Left cardiac atrium (tissue), 4 donors: ENCODE data around the gene RPS10. TPM values are rescaled to one million over a fixed set of nuclear protein-coding genes. Genes with fewer than 3 reads are reported as not detected.
A peak's percentile ranks its signal among the peaks of the same experiment; 100 is the strongest.
"Not testable (repeated sequence)": the region's sequence is repeated elsewhere in the genome, so short reads cannot be mapped to it uniquely, and the experiment has no call there.

Experiments used
- ATAC-seq, 2 donors: fragments of 200-7000 bp; cut with Tn5 transposase; one replicate each; pipeline ENCODE4 v1.9.1; 2020; ENCODE audit warnings: mild to moderate bottlenecking in 2 of 2, moderate library complexity in 2 of 2
- DNase-seq: peaks from one replicate; pipeline ENCODE4 v3.0.0-alpha.2; 2020
- intact Hi-C, 2 donors: fragments of 100-400 bp; cut with DNase I; formaldehyde crosslinking; loops; one replicate each; pipeline versions ENCODE4 v1.14.1 to v1.15.1; 2022 to 2023
- total RNA-seq, 2 donors: library from RNA; stranded (reverse); fragmentation: NEBNext Ultra II Directional; extraction: Animal tissue kit (Norgen Biotek cat#: 25700); gene quantifications; one replicate each; pipeline ENCODE4 v1.2.1, GENCODE V29; 2021
- donor health status: DM: no; HTN: yes; CAD: no.
- donor health status: DM: no; HTN: yes; CAD: no; lungs with severe emphysema.
- donor health status: DM: yes; HTN: yes; CAD: no.
- donor health status: Dilated cardiomyopathy.

RPS10 gene
- total RNA-seq, 2 donors from 2014 or later: 746 to 770 TPM

GRCh38 chr6:34412016-34412415 lies 13.9 kb downstream of the RPS10 start:
- no peak for ATAC-seq
- intact Hi-C loops: no loop called here
- no peak for DNase-seq

GRCh38 chr6:34407915-34408314 lies 18.0 kb downstream of the RPS10 start:
- intact Hi-C loops, ATAC-seq, DNase-seq: not testable (repeated sequence)

- intact Hi-C loops: no loop called here
- DNase-seq (no peak), ATAC-seq (no peak)
Measured at GRCh38 chr6:34396518-34396917, 29.4 kb downstream of the RPS10 start.

GRCh38 chr6:34393966-34394305 lies 31.9 kb downstream of the RPS10 start:
- intact Hi-C loops: loop anchor here in 1 of 2 donors (2.0 to 5.0 kb wide), 3 partner anchors 52 to 145 kb away; partner anchors contain the start of gene SMIM29
- DNase-seq (no peak), ATAC-seq (no peak)

- intact Hi-C loops: loop anchor here in 1 of 2 donors (2.0 to 5.0 kb wide), 3 partner anchors 51 to 145 kb away; partner anchors contain the start of gene SMIM29
- ATAC-seq (no peak), DNase-seq (no peak)
Measured at GRCh38 chr6:34393191-34393965, 32.5 kb downstream of the RPS10 start.

- DNase-seq (peak; percentile 96), ATAC-seq (peak; percentile 91 to 93)
- intact Hi-C loops: loop anchor here in 1 of 2 donors (2.0 to 5.0 kb wide), 3 partner anchors 50 to 144 kb away; partner anchors contain the start of gene SMIM29
Measured at GRCh38 chr6:34392497-34393190, 33.2 kb downstream of the RPS10 start, which contains the start of gene NUDT3. Gene NUDT3 (minus strand): TSS chr6:34392669. CDS start chr6:34392362, 307 bp downstream.

- ATAC-seq (peak; percentile 62 to 68), DNase-seq (peak; percentile 68)
- intact Hi-C loops: loop anchor here in 1 of 2 donors (2.0 to 5.0 kb wide), 3 partner anchors 50 to 143 kb away; partner anchors contain the start of gene SMIM29
Measured at GRCh38 chr6:34391786-34392496, 33.9 kb downstream of the RPS10 start.

- ATAC-seq (no peak), DNase-seq (no peak)
- intact Hi-C loops: loop anchor here in 1 of 2 donors (5.0 kb wide), 2 partner anchors 49 to 89 kb away; no protein-coding TSS in a partner anchor
Measured at GRCh38 chr6:34391473-34391785, 34.4 kb downstream of the RPS10 start.

GRCh38 chr6:34390531-34391472 lies 35.1 kb downstream of the RPS10 start:
- DNase-seq (peak; percentile 37), ATAC-seq (peak; percentile 17 to 20)
- intact Hi-C loops: loop anchor here in 1 of 2 donors (5.0 kb wide), 2 partner anchors 49 to 89 kb away; no protein-coding TSS in a partner anchor

- DNase-seq (no peak), ATAC-seq (no peak)
- intact Hi-C loops: no loop called here
Measured at GRCh38 chr6:34389034-34389433, 36.8 kb downstream of the RPS10 start.

GRCh38 chr6:34388421-34388820 lies 37.4 kb downstream of the RPS10 start:
- intact Hi-C loops: no loop called here
- ATAC-seq (no peak), DNase-seq (no peak)

- DNase-seq: no peak
- intact Hi-C loops: no loop called here
- no peak for ATAC-seq
Measured at GRCh38 chr6:34386316-34387137, 39.3 kb downstream of the RPS10 start.

GRCh38 chr6:34385793-34386195 lies 40.1 kb downstream of the RPS10 start:
- intact Hi-C loops: no loop called here
- ATAC-seq (no peak), DNase-seq (no peak)

- DNase-seq: no peak
- intact Hi-C loops: no loop called here
Measured at GRCh38 chr6:34384321-34385153, 41.3 kb downstream of the RPS10 start.

GRCh38 chr6:34383656-34384320 lies 42.1 kb downstream of the RPS10 start:
- no peak for DNase-seq
- intact Hi-C loops: no loop called here
- ATAC-seq: no peak

More at GRCh38 chr6:34384321-34385153, 41.3 kb downstream of the RPS10 start:
- no peak for ATAC-seq

GRCh38 chr6:34383161-34383631 lies 42.7 kb downstream of the RPS10 start:
- ATAC-seq (peak in 1 of 2 donors; percentile 77), DNase-seq (no peak)
- intact Hi-C loops: no loop called here
